ENCODE data around the gene EIF4A2. TPM values are rescaled to one million over a fixed set of nuclear protein-coding genes. Genes with fewer than 3 reads are reported as not detected.
A peak's percentile ranks its signal among the peaks of the same experiment; 100 is the strongest.

EIF4A2 gene
- total and polyA plus RNA-seq, 12 donors, result 221 to 791 (median 517) TPM

DNA sequence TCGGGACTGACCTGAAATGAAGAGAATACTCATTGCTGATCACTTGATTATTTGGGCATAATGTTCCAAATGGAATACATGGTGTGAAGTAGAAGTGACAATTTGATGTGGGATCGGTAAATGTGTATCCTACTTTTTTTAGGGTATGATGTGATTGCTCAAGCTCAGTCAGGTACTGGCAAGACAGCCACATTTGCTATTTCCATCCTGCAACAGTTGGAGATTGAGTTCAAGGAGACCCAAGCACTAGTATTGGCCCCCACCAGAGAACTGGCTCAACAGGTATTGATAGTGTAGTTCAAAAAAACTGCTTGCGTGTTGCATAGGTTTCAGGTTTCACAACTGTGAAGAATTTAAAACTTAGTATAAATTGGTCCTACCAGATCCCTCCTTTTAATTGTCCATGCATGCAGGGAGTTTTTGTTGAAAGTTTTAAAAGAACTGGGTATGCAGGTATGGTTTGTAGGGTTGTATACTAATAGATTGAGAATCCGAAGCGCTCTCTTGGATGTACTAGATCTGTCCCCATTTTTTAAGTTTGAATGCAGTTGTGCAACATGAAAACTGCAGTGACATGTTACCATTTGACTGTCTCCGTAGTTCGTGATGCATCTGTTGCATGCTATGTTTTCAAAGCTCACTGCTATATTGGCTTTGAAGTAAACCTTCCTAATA is 1.6 kb downstream of the EIF4A2 start:
- Histone ChIP-seq H3K9me3 (replicated peaks in 1 of 3) (no peaks in the 10 kb centered on the region), H3K27ac (peak overlapping the region in 2 of 5 donors; percentile 96 to 97), H3K4me3 (peak overlapping the region; percentile 50 to 93 (median 68)), H3K4me1 (replicated peaks in 1 of 2) (peaks cover 15 to 50% of the 10 kb centered on the region in 2 donors), H3K27me3 (no peaks in the 10 kb centered on the region), H3K36me3 (replicated peaks in 1 of 2) (peaks cover 0 to 59% of the 10 kb centered on the region in 2 donors)
- 6 to 9% (median 8%) methylated on average over 7 of the region's 7 CpGs for WGBS, 4 donors
- TF ChIP-seq, protein P1, sequence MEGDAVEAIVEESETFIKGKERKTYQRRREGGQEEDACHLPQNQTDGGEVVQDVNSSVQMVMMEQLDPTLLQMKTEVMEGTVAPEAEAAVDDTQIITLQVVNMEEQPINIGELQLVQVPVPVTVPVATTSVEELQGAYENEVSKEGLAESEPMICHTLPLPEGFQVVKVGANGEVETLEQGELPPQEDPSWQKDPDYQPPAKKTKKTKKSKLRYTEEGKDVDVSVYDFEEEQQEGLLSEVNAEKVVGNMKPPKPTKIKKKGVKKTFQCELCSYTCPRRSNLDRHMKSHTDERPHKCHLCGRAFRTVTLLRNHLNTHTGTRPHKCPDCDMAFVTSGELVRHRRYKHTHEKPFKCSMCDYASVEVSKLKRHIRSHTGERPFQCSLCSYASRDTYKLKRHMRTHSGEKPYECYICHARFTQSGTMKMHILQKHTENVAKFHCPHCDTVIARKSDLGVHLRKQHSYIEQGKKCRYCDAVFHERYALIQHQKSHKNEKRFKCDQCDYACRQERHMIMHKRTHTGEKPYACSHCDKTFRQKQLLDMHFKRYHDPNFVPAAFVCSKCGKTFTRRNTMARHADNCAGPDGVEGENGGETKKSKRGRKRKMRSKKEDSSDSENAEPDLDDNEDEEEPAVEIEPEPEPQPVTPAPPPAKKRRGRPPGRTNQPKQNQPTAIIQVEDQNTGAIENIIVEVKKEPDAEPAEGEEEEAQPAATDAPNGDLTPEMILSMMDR (IDR thresholded peaks at IDR 0.05), result no peak
- TF ChIP-seq POLR2A (IDR thresholded peaks at IDR 0.05), result no peak
- intact Hi-C loops (cut with DNase I), result no loop called here
- no peak for DNase-seq

DNA sequence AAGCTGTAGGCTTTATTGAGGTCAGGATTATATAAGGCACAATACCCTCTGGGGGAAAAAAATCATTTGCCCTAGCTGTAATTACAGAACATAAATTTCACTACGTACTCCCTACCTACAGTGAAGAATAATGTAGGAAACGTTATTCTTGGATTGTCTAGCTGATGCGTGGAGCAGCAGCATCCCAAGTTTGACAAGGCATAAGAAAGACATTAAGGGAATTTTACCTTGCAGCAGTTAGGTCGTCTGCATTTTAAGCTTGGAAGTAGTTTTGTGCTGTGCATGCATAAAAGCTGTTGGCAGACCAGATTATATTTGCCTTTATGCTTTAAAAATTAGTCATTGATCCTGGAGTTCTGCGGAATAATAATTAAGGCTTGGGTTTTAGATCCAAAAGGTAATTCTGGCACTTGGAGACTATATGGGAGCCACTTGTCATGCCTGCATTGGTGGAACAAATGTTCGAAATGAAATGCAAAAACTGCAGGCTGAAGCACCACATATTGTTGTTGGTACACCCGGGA is 2.2 kb downstream of the EIF4A2 start:
- Histone ChIP-seq H3K9me3 (replicated peaks in 1 of 3) (no peaks in the 10 kb centered on the region), H3K36me3 (replicated peaks in 1 of 2) (peaks cover 0 to 63% of the 10 kb centered on the region in 2 donors), H3K4me3 (peak overlapping the region in 2 of 4 donors; percentile 13 to 78), H3K27ac (peak overlapping the region in 1 of 5 donors; percentile 97), H3K4me1 (replicated peaks in 1 of 2) (peaks cover 15 to 50% of the 10 kb centered on the region in 2 donors), H3K27me3 (no peaks in the 10 kb centered on the region)
- WGBS, 4 donors, result 13 to 17% (median 15%) methylated on average over 7 of the region's 7 CpGs
- no peak for DNase-seq
- intact Hi-C loops (cut with DNase I), result no loop called here
- TF ChIP-seq, protein P1 (IDR thresholded peaks at IDR 0.05), result no peak
- TF ChIP-seq POLR2A (IDR thresholded peaks at IDR 0.05), result no peak

DNA sequence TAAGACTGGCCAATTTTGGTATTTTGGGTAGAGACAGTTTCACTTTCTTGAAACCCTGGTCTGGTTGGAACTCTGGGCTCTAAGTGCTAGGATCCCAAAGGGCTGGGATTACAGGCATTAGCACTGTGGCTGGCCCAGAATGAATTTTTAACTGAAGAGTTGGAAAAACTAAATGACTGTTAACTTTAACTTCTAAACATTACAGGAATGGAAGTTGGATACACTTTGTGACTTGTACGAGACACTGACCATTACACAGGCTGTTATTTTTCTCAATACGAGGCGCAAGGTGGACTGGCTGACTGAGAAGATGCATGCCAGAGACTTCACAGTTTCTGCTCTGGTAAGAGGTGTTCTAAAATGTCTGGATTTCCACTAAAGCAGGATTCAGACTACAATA is 3.5 kb downstream of the EIF4A2 start:
- H3K4me1 ChIP-seq (replicated peaks in 1 of 2), result peaks cover 15 to 50% of the 10 kb centered on the region in 2 donors
- intact Hi-C loops (cut with DNase I), result no loop called here
- H3K4me3 ChIP-seq, result peak overlapping the region in 1 of 4 donors; percentile 4
- no peaks in the 10 kb centered on the region for H3K9me3 ChIP-seq (replicated peaks in 1 of 3)
- WGBS, 4 donors, result 59 to 66% (median 63%) methylated on average over 3 of the region's 3 CpGs
- H3K27me3 ChIP-seq, result no peaks in the 10 kb centered on the region
- TF ChIP-seq, protein P1 (IDR thresholded peaks at IDR 0.05), result no peak
- TF ChIP-seq POLR2A (IDR thresholded peaks at IDR 0.05), result no peak
- DNase-seq, result no peak
- H3K27ac ChIP-seq, result peak overlapping the region in 1 of 5 donors; percentile 11
- H3K36me3 ChIP-seq (replicated peaks in 1 of 2), result peaks cover 0 to 63% of the 10 kb centered on the region in 2 donors

DNA sequence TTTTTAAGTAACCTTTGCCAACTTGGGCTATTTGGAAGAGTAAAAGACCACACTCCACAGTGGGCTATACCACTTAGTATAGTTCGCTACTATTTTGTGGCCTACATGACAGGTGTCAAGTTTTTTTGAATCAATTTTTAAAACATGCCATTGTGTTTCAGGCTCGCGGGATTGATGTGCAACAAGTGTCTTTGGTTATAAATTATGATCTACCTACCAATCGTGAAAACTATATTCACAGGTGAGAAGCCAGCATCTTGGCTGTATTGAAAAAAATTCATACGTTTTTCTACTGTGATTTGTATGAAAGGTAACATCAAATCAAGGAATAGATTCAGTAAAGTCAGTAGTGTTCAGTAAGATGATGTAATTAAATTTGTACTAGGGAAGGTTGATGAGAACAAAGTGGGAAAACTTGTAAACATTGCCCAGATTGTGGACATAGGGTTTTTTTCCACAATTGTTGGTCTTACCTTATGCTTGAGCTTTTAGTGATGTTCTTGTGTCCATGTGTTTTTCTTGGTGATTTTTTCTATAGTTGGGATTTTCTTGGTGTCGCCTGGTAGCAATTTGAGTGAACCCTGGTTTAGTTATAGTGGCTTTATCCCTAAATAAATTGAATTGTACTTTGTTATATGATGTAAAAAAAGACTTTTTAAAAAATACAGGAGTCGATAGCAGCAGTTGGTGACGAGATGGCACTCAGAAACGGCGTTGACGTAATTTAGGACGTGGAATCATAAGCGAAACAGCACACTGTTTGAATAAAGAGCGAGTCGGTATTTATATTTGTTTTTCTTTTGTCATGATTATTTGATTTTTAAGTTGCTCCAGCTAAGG is 4.5 kb downstream of the EIF4A2 start:
- H3K4me1 ChIP-seq (replicated peaks in 1 of 2), result peaks cover 15 to 45% of the 10 kb centered on the region in 2 donors
- intact Hi-C loops (cut with DNase I), result no loop called here
- H3K27ac ChIP-seq, result peak overlapping the region in 1 of 5 donors; percentile 11
- H3K36me3 ChIP-seq (replicated peaks in 1 of 2), result peaks cover 0 to 63% of the 10 kb centered on the region in 2 donors
- H3K4me3 ChIP-seq, result peak overlapping the region in 1 of 4 donors; percentile 4
- H3K9me3 ChIP-seq (replicated peaks in 1 of 3), result no peaks in the 10 kb centered on the region
- 73 to 79% (median 76%) methylated on average over 15 of the region's 15 CpGs for WGBS, 4 donors
- no peaks in the 10 kb centered on the region for H3K27me3 ChIP-seq
- DNase-seq, result no peak
- TF ChIP-seq POLR2A (IDR thresholded peaks at IDR 0.05), result peak in 1 of 2 donors; percentile 16
- TF ChIP-seq, protein P1 (IDR thresholded peaks at IDR 0.05), result no peak
